Fibroblast of skin of right quadriceps (primary cell): ENCODE data around the gene WDR27.

ENCODE experiments used
- DNase-seq: peaks from one replicate; pipeline ENCODE4 v3.0.0-alpha.2; 2013

The WDR27 gene

GRCh38 chr6:169701954-169702839, at the start of gene WDR27, which contains the start of gene C6orf120:
TSS of gene WDR27 (minus strand) at chr6:169702029. CDS start at chr6:169689005, 13,024 bp downstream.
TSS of gene C6orf120 (plus strand) at chr6:169702126. CDS start at chr6:169702460, 334 bp downstream.
- peak; percentile 95 for DNase-seq

GRCh38 chr6:169746556-169746955, 44.7 kb upstream of the WDR27 start:
- DNase-seq = no peak

GRCh38 chr6:169745405-169745804, 43.6 kb upstream of the WDR27 start:
- no peak for DNase-seq

GRCh38 chr6:169741344-169741743, 39.5 kb upstream of the WDR27 start:
- no peak for DNase-seq

GRCh38 chr6:169738976-169739529, 37.2 kb upstream of the WDR27 start:
- no peak for DNase-seq

GRCh38 chr6:169738204-169738975, 36.6 kb upstream of the WDR27 start:
- no peak for DNase-seq

GRCh38 chr6:169729961-169730360, 28.1 kb upstream of the WDR27 start:
- no peak for DNase-seq

GRCh38 chr6:169726963-169727362, 25.1 kb upstream of the WDR27 start:
- no peak for DNase-seq

- DNase-seq = no peak
Measured at GRCh38 chr6:169726049-169726400, 24.2 kb upstream of the WDR27 start.

- peak; percentile 17 for DNase-seq
Measured at GRCh38 chr6:169725125-169726048, 23.6 kb upstream of the WDR27 start.

GRCh38 chr6:169724494-169725124, 22.8 kb upstream of the WDR27 start, which contains the start of gene PHF10:
TSS of gene PHF10 (minus strand) at chr6:169724500. CDS start at chr6:169723931, 569 bp downstream.
- DNase-seq = peak; percentile 39

- peak; percentile 18 for DNase-seq
Measured at GRCh38 chr6:169723991-169724493, 22.2 kb upstream of the WDR27 start.

GRCh38 chr6:169723200-169723909, 21.5 kb upstream of the WDR27 start:
- DNase-seq = peak; percentile 62

- DNase-seq = peak; percentile 63
Measured at GRCh38 chr6:169722362-169723199, 20.8 kb upstream of the WDR27 start.

- DNase-seq = no peak
Measured at GRCh38 chr6:169720207-169720855, 18.5 kb upstream of the WDR27 start.

- no peak for DNase-seq
Measured at GRCh38 chr6:169719117-169719516, 17.3 kb upstream of the WDR27 start.

GRCh38 chr6:169714595-169714994, 12.8 kb upstream of the WDR27 start:
- no peak for DNase-seq

GRCh38 chr6:169714178-169714577, 12.3 kb upstream of the WDR27 start:
- DNase-seq = no peak

GRCh38 chr6:169710009-169710408, 8.2 kb upstream of the WDR27 start:
- no peak for DNase-seq
